SK-N-SH (cell line): Measurements from ENCODE around the gene SLC16A5. TPM values are rescaled to one million over a fixed set of nuclear protein-coding genes. Genes with fewer than 3 reads are reported as not detected.

ENCODE experiments used
- CTCF ChIA-PET: fragments of 300-600, 350-600 bp; formaldehyde crosslinking; extraction: SDS; loops from one replicate; lab custom pipeline; 2021; lab: Yijun Ruan, JAX
- POLR2A ChIA-PET: fragments of 350-600 bp; sonication (Branson Sonifier 250); formaldehyde crosslinking; extraction: SDS; loops from one replicate; lab custom pipeline; 2020; ENCODE audit warnings: antibody characterized with exemption, inconsistent platforms; lab: Yijun Ruan, JAX
- DNase-seq: peaks from one replicate; pipeline ENCODE4 v3.0.0; 2012
- H2AFZ ChIP-seq: fragments of 200-600 bp; sonication (generic); 2 replicates; pipeline ENCODE4 v1.8.1; 2016; ENCODE audit warnings: antibody characterized with exemption, mild to moderate bottlenecking, low read depth
- H3F3A ChIP-seq: fragments of 200-600 bp; sonication (generic); replicated peaks from 2 replicates; pipeline ENCODE3; 2016; ENCODE audit warnings: antibody characterized with exemption, mild to moderate bottlenecking; ENCODE audit not compliant: insufficient read depth
- H3K27ac ChIP-seq, 2 experiments: fragments of 200-500 bp in 1 of 2; fragments of 200-600 bp in 1 of 2; sonication (Bioruptor generic) in 1 of 2; sonication (generic), shearing (Covaris generic) in 1 of 2; 2 replicates each; pipeline versions ENCODE4 v1.5.1 to v1.6.1; 2014 to 2016; ENCODE audit warnings: low read depth in 2 of 2, inconsistent platforms in 1 of 2, low read length in 1 of 2, mild to moderate bottlenecking in 1 of 2, mixed read lengths in 1 of 2
- H3K27me3 ChIP-seq: fragments of 200-600 bp; sonication (generic), shearing (Covaris generic); 2 replicates; pipeline ENCODE4 v1.6.1; 2016; ENCODE audit warnings: mixed run types; ENCODE audit not compliant: insufficient read depth
- H3K36me3 ChIP-seq, 2 experiments: fragments of 200-500 bp in 1 of 2; fragments of 200-600 bp in 1 of 2; sonication (Bioruptor generic) in 1 of 2; sonication (generic) in 1 of 2; replicated peaks in 1 of 2; 2 replicates each; pipeline versions ENCODE3 to v1.5.1; 2014 to 2016; ENCODE audit warnings: low read length in 1 of 2, mild to moderate bottlenecking in 1 of 2; ENCODE audit not compliant: insufficient read depth in 2 of 2, control insufficient read depth in 1 of 2
- H3K4me1 ChIP-seq, 2 experiments: fragments of 200-500 bp in 1 of 2; fragments of 200-600 bp in 1 of 2; sonication (Bioruptor generic) in 1 of 2; sonication (generic), shearing (Covaris generic) in 1 of 2; 2 replicates each; pipeline versions ENCODE4 v1.5.1 to v1.6.1; 2014 to 2016; ENCODE audit warnings: low read depth in 1 of 2, low read length in 1 of 2, mixed run types in 1 of 2; ENCODE audit not compliant: insufficient read depth in 2 of 2, control insufficient read depth in 1 of 2
- H3K4me2 ChIP-seq: fragments of 200-600 bp; sonication (generic), shearing (Covaris generic); 2 replicates; pipeline ENCODE4 v1.6.1; 2017; ENCODE audit warnings: mixed run types
- H3K4me3 ChIP-seq, 2 experiments: fragments of 200-500 bp in 1 of 2; fragments of 200-600 bp in 1 of 2; sonication (Bioruptor generic) in 1 of 2; sonication (generic), shearing (Covaris generic) in 1 of 2; 2 replicates each; pipeline versions ENCODE4 v1.5.1 to v1.8.1; 2014 to 2016; ENCODE audit warnings: low read depth in 2 of 2, inconsistent platforms in 1 of 2, low read length in 1 of 2, mild to moderate bottlenecking in 1 of 2, mixed read lengths in 1 of 2, moderate library complexity in 1 of 2
- H3K79me2 ChIP-seq: fragments of 200-600 bp; sonication (generic); 2 replicates; pipeline ENCODE4 v1.8.1; 2017; ENCODE audit warnings: mild to moderate bottlenecking; ENCODE audit not compliant: insufficient read depth
- H3K9ac ChIP-seq: fragments of 200-600 bp; sonication (generic); 2 replicates; pipeline ENCODE4 v1.6.1; 2017; ENCODE audit warnings: mixed run types
- H3K9me2 ChIP-seq: fragments of 200-600 bp; sonication (generic); 2 replicates; pipeline ENCODE4 v1.6.1; 2017; ENCODE audit warnings: mixed run types
- H3K9me3 ChIP-seq: fragments of 200-600 bp; sonication (generic); 2 replicates; pipeline ENCODE4 v1.6.1; 2017; ENCODE audit warnings: mixed run types, mild to moderate bottlenecking, moderate library complexity
- H4K20me1 ChIP-seq: fragments of 200-600 bp; sonication (generic); 2 replicates; pipeline ENCODE4 v1.6.1; 2017; ENCODE audit warnings: mild to moderate bottlenecking, mixed run types; ENCODE audit not compliant: insufficient read depth
- CHD2 ChIP-seq: fragments of 150-350 bp; IDR thresholded peaks from 2 replicates; pipeline ENCODE4 v1.6.1; 2018; ENCODE audit warnings: low read length; ENCODE audit not compliant: partially characterized antibody
- ELF1 ChIP-seq: IDR thresholded peaks from 2 replicates; pipeline ENCODE4 v1.4.0; 2012
- EP300 ChIP-seq, 2 experiments: IDR thresholded peaks; 2 replicates each; pipeline versions ENCODE4 v1.4.0 to v1.6.1; 2012; ENCODE audit warnings: borderline replicate concordance in 1 of 2, low read depth in 1 of 2, low read length in 1 of 2
- FOSL2 ChIP-seq: IDR thresholded peaks from 2 replicates; pipeline ENCODE4 v1.4.0; 2012; ENCODE audit warnings: low read depth, mild to moderate bottlenecking, moderate library complexity, borderline replicate concordance
- FOXJ3 ChIP-seq: sonication (generic); formaldehyde crosslinking; IDR thresholded peaks from 2 replicates; pipeline ENCODE4 v1.5.1; 2020; ENCODE audit warnings: mild to moderate bottlenecking, missing genetic modification reagents
- GABPA ChIP-seq: IDR thresholded peaks from 2 replicates; pipeline ENCODE4 v1.4.0; 2012; ENCODE audit warnings: low read depth, mild to moderate bottlenecking
- GATA2 ChIP-seq: sonication (generic); formaldehyde crosslinking; IDR thresholded peaks from 2 replicates; pipeline ENCODE4 v1.5.0; 2020; ENCODE audit warnings: mild to moderate bottlenecking, missing genetic modification reagents
- JUND ChIP-seq: IDR thresholded peaks from 2 replicates; pipeline ENCODE4 v1.4.0; 2012
- MEF2A ChIP-seq: IDR thresholded peaks from 2 replicates; pipeline ENCODE4 v1.4.0; 2012; ENCODE audit warnings: low read depth, borderline replicate concordance
- MXI1 ChIP-seq: IDR thresholded peaks from 2 replicates; pipeline ENCODE4 v1.6.1; 2012; ENCODE audit warnings: mild to moderate bottlenecking, low read depth, low read length, improper control_type of control experiment
- POLR2AphosphoS5 ChIP-seq: IDR thresholded peaks from 2 replicates; pipeline ENCODE4 v1.6.1; 2012; ENCODE audit warnings: low read depth, low read length
- RAD21 ChIP-seq: IDR thresholded peaks from 2 replicates; pipeline ENCODE4 v1.6.1; 2012; ENCODE audit warnings: mild to moderate bottlenecking, low read length
- RCOR1 ChIP-seq: fragments of 150-350 bp; IDR thresholded peaks from 2 replicates; pipeline ENCODE4 v1.6.1; 2017; ENCODE audit warnings: antibody characterized with exemption, low read length
- RFX5 ChIP-seq: IDR thresholded peaks from 2 replicates; pipeline ENCODE4 v1.6.1; 2012; ENCODE audit warnings: mild to moderate bottlenecking, improper control_type of control experiment, low read length
- RXRA ChIP-seq: IDR thresholded peaks from 2 replicates; pipeline ENCODE4 v1.4.0; 2012; ENCODE audit warnings: low read depth, mild to moderate bottlenecking, borderline replicate concordance
- SIN3A ChIP-seq: IDR thresholded peaks from 2 replicates; pipeline ENCODE4 v1.6.1; 2012; ENCODE audit warnings: low read depth, mild to moderate bottlenecking, low read length, moderate library complexity, borderline replicate concordance
- SMC3 ChIP-seq: IDR thresholded peaks from 2 replicates; pipeline ENCODE4 v1.6.1; 2012; ENCODE audit warnings: low read depth, low read length, improper control_type of control experiment
- TEAD4 ChIP-seq: IDR thresholded peaks from 2 replicates; pipeline ENCODE4 v1.4.0; 2012; ENCODE audit warnings: mild to moderate bottlenecking, borderline replicate concordance; ENCODE audit not compliant: insufficient read depth
- WGBS: methylation state at CpG from one replicate; pipeline ENCODE4 v1.1.6; 2017; ENCODE audit warnings: low lambda C conversion rate; 5-methylcytosine and 5-hydroxymethylcytosine counted together
- polyA plus RNA-seq, 3 experiments: library from polyadenylated mRNA; depleted of rRNA; stranded (reverse); fragments of >200 nt; gene quantifications; 2 replicates each; pipeline ENCODE4 v1.2.3, GENCODE V29; 2012
- TF ChIP-seq, protein P1 (sequence below): IDR thresholded peaks from 2 replicates; pipeline ENCODE4 v1.4.0; 2012; ENCODE audit warnings: low read depth
- TF ChIP-seq, protein P2 (sequence below): fragments of 200-600 bp; sonication (generic); IDR thresholded peaks from 2 replicates; pipeline ENCODE4 v1.6.1; 2017; ENCODE audit warnings: antibody characterized with exemption, mild to moderate bottlenecking, moderate library complexity
- TF ChIP-seq, protein P3 (sequence below): IDR thresholded peaks from 2 replicates; pipeline ENCODE4 v1.4.0; 2012; ENCODE audit warnings: low read depth, borderline replicate concordance
- TF ChIP-seq, protein P4 (sequence below): IDR thresholded peaks from 2 replicates; pipeline ENCODE4 v1.4.0; 2012; ENCODE audit warnings: low read depth, borderline replicate concordance

Gene SLC16A5
- polyA plus RNA-seq, 1 of the 3 experiments (the other 2 are of a cell fraction) = 0.03 TPM

DNA sequence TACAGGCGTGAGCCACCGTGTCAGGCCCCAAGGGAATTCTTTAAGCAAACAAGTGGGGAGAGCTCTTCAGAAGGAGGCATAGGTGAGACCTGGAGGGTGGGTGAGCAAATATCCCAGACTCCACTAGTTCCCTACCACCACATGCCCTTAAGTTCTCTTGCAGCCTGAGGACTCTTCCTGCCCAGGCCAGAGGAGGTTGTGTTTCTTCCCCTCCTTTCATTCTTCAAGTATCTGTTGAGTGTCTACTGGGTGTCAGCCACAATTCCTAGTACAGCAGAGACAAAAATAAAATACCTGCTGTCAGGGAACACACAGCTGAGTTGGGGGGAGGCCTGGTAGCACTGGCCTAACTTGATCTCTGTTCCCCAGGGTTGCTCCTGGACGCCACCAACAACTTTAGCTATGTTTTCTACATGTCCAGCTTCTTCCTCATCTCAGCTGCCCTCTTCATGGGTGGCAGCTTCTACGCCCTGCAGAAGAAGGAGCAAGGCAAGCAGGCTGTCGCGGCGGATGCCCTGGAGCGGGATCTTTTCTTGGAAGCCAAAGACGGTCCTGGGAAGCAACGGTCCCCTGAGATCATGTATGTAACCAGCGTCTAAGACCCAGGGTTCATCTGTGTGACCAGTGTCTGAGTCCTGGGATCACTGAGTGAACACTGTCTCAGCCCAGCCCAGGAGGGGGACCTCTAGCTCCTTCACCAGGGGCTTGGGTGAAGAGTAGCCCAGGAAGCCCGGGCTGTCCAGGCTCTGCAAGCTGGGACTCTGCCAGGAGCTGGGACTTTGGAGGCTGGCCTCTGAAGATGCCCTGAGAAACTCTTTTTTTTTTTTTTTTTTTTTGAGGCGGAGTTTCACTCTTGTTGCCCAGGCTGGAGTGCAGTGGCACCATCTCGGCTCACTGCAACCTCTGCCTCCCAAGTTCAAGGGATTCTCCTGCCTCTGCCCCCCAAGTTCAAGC, 16.1 kb downstream of the SLC16A5 start (continued):
- TF ChIP-seq TEAD4 (no peak), CHD2 (no peak), SMC3 (no peak), SIN3A (no peak), ELF1 (no peak), RCOR1 (no peak), RXRA (no peak), RAD21 (no peak), MEF2A (no peak), FOSL2 (no peak)
- TF ChIP-seq, protein P1, sequence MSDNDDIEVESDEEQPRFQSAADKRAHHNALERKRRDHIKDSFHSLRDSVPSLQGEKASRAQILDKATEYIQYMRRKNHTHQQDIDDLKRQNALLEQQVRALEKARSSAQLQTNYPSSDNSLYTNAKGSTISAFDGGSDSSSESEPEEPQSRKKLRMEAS = no peak

DNA sequence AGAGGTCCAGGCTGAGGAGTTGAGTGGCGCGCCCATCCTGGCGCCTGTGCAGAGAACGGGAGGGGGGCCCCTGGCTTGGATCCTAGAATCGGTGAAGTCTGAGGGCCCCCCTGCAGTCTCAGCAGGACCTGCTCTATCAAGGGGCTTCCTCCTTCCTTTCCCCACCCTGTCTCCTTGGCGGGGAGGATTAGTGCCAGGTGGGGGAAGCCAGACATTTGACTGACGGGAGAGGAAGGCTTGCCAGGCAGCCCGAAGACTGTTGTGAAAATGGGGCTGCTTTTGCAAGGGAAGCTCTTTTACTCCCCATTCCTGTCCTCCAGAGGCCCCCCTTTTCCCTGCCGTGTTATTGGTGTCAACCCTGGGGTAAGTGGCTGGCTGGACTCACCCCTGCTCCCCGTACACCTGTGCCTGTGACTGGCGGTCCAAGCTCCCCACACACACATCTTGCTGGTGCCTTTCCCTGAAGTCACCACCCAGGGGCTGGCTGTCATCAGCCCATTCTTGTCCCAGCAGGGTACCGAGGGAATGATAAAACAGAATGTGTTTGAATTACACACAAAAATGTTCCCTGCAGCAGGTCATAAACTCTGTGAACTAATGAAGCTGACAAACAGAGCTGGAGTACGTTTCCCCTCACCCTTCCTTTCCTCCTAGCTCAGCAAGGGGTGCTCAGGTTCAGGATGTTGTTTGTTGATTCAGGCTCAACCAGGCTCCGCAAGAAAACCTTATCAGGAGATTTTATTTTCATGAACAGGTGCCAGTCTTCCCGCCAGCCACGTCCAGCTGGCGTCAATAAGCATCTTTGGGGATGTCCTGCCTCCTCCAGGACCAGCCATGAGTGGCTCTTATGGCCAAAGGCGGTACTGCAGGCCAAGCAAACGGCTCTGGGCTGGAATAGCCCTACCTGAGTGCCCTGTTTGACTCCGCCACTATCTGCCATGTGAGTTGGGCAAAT, 17.6 kb downstream of the SLC16A5 start:
- Histone ChIP-seq H3K9ac (no peak overlapping the region), H3K79me2 (peaks cover 2% of the 10 kb centered on the region; the same call in 1 of the 2 replicates), H3K27me3 (no peaks in the 10 kb centered on the region), H3K27ac (no peak overlapping the region), H3K9me2 (no peaks in the 10 kb centered on the region), H4K20me1 (no peaks in the 10 kb centered on the region), H3K9me3 (no peaks in the 10 kb centered on the region), H2AFZ (no peak overlapping the region), H3F3A (peaks cover 4% of the 10 kb centered on the region), H3K4me1 (peaks cover 0 to 13% of the 10 kb centered on the region in 2 experiments; a peak in 1 of 4 replicates), H3K4me3 (no peak overlapping the region), H3K36me3 (no peaks in the 10 kb centered on the region), H3K4me2 (no peak overlapping the region)
- ChIA-PET POLR2A (interaction anchor here (0.9 to 1.2 kb wide), 2 partner anchors 24 to 26 kb away, joined by 3 to 4 read pairs; partner anchors contain the start of gene NT5C), CTCF (interaction anchor here (0.7 to 4.9 kb wide), 51 partner anchors 8 to 644 kb away, joined by 3 to 68 read pairs (median 6); partner anchors contain the start of genes ATP5PD, KCTD2, NT5C and OTOP2)
- WGBS = 41% methylated on average over 20 of the region's 20 CpGs
- peak; percentile 91 for DNase-seq
- TF ChIP-seq GATA2 (CRISPR knock-in tag) (no peak; the same call in 1 of the 2 replicates), FOXJ3 (no peak), GABPA (no peak), RFX5 (no peak), POLR2AphosphoS5 (no peak), RAD21 (peak; percentile 62), JUND (no peak), ELF1 (no peak), TEAD4 (no peak), SMC3 (peak; percentile 48; the same call in 1 of the 2 replicates), EP300 (IDR thresholded peaks at IDR 0.05; ENCODE audit: borderline replicate concordance in 1 of 2, low read depth in 1 of 2, low read length in 1 of 2) (no peak), MEF2A (no peak), MXI1 (no peak), RCOR1 (no peak)
- TF ChIP-seq, protein P2, sequence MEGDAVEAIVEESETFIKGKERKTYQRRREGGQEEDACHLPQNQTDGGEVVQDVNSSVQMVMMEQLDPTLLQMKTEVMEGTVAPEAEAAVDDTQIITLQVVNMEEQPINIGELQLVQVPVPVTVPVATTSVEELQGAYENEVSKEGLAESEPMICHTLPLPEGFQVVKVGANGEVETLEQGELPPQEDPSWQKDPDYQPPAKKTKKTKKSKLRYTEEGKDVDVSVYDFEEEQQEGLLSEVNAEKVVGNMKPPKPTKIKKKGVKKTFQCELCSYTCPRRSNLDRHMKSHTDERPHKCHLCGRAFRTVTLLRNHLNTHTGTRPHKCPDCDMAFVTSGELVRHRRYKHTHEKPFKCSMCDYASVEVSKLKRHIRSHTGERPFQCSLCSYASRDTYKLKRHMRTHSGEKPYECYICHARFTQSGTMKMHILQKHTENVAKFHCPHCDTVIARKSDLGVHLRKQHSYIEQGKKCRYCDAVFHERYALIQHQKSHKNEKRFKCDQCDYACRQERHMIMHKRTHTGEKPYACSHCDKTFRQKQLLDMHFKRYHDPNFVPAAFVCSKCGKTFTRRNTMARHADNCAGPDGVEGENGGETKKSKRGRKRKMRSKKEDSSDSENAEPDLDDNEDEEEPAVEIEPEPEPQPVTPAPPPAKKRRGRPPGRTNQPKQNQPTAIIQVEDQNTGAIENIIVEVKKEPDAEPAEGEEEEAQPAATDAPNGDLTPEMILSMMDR = peak; percentile 79
- TF ChIP-seq, protein P3, sequence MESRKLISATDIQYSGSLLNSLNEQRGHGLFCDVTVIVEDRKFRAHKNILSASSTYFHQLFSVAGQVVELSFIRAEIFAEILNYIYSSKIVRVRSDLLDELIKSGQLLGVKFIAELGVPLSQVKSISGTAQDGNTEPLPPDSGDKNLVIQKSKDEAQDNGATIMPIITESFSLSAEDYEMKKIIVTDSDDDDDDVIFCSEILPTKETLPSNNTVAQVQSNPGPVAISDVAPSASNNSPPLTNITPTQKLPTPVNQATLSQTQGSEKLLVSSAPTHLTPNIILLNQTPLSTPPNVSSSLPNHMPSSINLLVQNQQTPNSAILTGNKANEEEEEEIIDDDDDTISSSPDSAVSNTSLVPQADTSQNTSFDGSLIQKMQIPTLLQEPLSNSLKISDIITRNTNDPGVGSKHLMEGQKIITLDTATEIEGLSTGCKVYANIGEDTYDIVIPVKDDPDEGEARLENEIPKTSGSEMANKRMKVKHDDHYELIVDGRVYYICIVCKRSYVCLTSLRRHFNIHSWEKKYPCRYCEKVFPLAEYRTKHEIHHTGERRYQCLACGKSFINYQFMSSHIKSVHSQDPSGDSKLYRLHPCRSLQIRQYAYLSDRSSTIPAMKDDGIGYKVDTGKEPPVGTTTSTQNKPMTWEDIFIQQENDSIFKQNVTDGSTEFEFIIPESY = no peak
- TF ChIP-seq, protein P4, sequence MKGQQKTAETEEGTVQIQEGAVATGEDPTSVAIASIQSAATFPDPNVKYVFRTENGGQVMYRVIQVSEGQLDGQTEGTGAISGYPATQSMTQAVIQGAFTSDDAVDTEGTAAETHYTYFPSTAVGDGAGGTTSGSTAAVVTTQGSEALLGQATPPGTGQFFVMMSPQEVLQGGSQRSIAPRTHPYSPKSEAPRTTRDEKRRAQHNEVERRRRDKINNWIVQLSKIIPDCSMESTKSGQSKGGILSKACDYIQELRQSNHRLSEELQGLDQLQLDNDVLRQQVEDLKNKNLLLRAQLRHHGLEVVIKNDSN = no peak
- TF ChIP-seq, protein P1 = peak; percentile 37; the same call in 1 of the 2 replicates
